ENCODE data around the gene IMPDH1. TPM values are rescaled to one million over a fixed set of nuclear protein-coding genes. Genes with fewer than 3 reads are reported as not detected.

Gene IMPDH1
- total and polyA plus RNA-seq, 4 donors, result 2.4 to 11.1 (median 5.2) TPM

DNA sequence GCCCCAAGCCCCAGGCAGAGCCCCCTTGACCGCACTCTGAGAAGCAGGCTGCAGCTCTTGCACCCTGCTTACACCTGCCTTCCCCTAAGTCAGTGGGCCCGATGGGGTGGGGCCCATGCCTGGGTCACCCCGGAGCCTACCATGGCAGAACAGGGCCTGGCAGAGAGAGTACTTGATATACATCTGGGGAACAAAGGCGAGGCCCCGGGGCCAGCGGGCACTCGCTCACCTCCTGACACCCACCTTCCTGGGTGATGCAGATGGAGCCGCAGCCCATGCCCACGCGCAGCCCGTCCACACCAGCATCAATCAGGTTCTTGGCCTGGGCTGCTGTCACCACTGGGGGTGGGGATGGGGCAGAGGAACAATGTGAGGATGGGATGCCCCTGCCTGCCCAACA is 13.4 kb downstream of the IMPDH1 start:
- DNase-seq (ENCODE audit: low spot score), result no peak
- H3K36me3 ChIP-seq (ENCODE audit: control insufficient read depth in 4 of 4, insufficient read depth in 3 of 4, low read depth in 1 of 4, low read length in 3 of 4), result peaks cover 0 to 7% (median 0%) of the 10 kb centered on the region in 4 donors
- TF ChIP-seq, protein P1, sequence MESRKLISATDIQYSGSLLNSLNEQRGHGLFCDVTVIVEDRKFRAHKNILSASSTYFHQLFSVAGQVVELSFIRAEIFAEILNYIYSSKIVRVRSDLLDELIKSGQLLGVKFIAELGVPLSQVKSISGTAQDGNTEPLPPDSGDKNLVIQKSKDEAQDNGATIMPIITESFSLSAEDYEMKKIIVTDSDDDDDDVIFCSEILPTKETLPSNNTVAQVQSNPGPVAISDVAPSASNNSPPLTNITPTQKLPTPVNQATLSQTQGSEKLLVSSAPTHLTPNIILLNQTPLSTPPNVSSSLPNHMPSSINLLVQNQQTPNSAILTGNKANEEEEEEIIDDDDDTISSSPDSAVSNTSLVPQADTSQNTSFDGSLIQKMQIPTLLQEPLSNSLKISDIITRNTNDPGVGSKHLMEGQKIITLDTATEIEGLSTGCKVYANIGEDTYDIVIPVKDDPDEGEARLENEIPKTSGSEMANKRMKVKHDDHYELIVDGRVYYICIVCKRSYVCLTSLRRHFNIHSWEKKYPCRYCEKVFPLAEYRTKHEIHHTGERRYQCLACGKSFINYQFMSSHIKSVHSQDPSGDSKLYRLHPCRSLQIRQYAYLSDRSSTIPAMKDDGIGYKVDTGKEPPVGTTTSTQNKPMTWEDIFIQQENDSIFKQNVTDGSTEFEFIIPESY (IDR thresholded peaks at IDR 0.05), result no peak
- TF ChIP-seq HNF4A (conservative IDR thresholded peaks at IDR 0.05) (no peak), TAF1 (conservative IDR thresholded peaks at IDR 0.05) (no peak), YY1 (IDR thresholded peaks at IDR 0.05) (no peak), FOXA2 (IDR thresholded peaks at IDR 0.05) (no peak), NR2F2 (IDR thresholded peaks at IDR 0.05) (no peak), RXRA (IDR thresholded peaks at IDR 0.05) (no peak), SP1 (IDR thresholded peaks at IDR 0.05) (no peak), HNF4G (IDR thresholded peaks at IDR 0.05) (no peak), GABPA (IDR thresholded peaks at IDR 0.05 in 1 of 2, conservative IDR thresholded peaks at IDR 0.05 in 1 of 2) (no peak), EGR1 (IDR thresholded peaks at IDR 0.05; ENCODE audit: low read depth in 2 of 2) (no peak), RAD21 (IDR thresholded peaks at IDR 0.05) (no peak), JUND (IDR thresholded peaks at IDR 0.05) (no peak), FOXA1 (IDR thresholded peaks at IDR 0.05) (no peak)
- TF ChIP-seq, protein P2, sequence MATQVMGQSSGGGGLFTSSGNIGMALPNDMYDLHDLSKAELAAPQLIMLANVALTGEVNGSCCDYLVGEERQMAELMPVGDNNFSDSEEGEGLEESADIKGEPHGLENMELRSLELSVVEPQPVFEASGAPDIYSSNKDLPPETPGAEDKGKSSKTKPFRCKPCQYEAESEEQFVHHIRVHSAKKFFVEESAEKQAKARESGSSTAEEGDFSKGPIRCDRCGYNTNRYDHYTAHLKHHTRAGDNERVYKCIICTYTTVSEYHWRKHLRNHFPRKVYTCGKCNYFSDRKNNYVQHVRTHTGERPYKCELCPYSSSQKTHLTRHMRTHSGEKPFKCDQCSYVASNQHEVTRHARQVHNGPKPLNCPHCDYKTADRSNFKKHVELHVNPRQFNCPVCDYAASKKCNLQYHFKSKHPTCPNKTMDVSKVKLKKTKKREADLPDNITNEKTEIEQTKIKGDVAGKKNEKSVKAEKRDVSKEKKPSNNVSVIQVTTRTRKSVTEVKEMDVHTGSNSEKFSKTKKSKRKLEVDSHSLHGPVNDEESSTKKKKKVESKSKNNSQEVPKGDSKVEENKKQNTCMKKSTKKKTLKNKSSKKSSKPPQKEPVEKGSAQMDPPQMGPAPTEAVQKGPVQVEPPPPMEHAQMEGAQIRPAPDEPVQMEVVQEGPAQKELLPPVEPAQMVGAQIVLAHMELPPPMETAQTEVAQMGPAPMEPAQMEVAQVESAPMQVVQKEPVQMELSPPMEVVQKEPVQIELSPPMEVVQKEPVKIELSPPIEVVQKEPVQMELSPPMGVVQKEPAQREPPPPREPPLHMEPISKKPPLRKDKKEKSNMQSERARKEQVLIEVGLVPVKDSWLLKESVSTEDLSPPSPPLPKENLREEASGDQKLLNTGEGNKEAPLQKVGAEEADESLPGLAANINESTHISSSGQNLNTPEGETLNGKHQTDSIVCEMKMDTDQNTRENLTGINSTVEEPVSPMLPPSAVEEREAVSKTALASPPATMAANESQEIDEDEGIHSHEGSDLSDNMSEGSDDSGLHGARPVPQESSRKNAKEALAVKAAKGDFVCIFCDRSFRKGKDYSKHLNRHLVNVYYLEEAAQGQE (IDR thresholded peaks at IDR 0.05), result no peak
- TF ChIP-seq, protein P3, sequence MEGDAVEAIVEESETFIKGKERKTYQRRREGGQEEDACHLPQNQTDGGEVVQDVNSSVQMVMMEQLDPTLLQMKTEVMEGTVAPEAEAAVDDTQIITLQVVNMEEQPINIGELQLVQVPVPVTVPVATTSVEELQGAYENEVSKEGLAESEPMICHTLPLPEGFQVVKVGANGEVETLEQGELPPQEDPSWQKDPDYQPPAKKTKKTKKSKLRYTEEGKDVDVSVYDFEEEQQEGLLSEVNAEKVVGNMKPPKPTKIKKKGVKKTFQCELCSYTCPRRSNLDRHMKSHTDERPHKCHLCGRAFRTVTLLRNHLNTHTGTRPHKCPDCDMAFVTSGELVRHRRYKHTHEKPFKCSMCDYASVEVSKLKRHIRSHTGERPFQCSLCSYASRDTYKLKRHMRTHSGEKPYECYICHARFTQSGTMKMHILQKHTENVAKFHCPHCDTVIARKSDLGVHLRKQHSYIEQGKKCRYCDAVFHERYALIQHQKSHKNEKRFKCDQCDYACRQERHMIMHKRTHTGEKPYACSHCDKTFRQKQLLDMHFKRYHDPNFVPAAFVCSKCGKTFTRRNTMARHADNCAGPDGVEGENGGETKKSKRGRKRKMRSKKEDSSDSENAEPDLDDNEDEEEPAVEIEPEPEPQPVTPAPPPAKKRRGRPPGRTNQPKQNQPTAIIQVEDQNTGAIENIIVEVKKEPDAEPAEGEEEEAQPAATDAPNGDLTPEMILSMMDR (IDR thresholded peaks at IDR 0.05; ENCODE audit: low read depth, low read length, missing input control), result no peak
- TF ChIP-seq, protein P4, sequence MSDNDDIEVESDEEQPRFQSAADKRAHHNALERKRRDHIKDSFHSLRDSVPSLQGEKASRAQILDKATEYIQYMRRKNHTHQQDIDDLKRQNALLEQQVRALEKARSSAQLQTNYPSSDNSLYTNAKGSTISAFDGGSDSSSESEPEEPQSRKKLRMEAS (IDR thresholded peaks at IDR 0.05), result no peak
- TF ChIP-seq, protein P5, sequence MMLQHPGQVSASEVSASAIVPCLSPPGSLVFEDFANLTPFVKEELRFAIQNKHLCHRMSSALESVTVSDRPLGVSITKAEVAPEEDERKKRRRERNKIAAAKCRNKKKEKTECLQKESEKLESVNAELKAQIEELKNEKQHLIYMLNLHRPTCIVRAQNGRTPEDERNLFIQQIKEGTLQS (IDR thresholded peaks at IDR 0.05), result no peak
- no peak overlapping the region for H3K4me3 ChIP-seq (ENCODE audit: low read depth in 1 of 3, low read length in 3 of 3)
- no peaks in the 10 kb centered on the region for H3K27me3 ChIP-seq (ENCODE audit: control insufficient read depth in 4 of 4, insufficient read depth in 4 of 4, low read length in 3 of 4)
- no peaks in the 10 kb centered on the region for H3K9me3 ChIP-seq (ENCODE audit: control insufficient read depth in 4 of 4, low read length in 3 of 4)
- no peaks in the 10 kb centered on the region for H3K4me1 ChIP-seq (ENCODE audit: control insufficient read depth in 4 of 4, insufficient read depth in 4 of 4, low read length in 3 of 4)
- 95% methylated on average over 11 of the region's 11 CpGs for WGBS
- H3K9ac ChIP-seq (ENCODE audit: low read depth in 1 of 2, low read length in 2 of 2), result no peak overlapping the region
- no peak overlapping the region for H3K27ac ChIP-seq (ENCODE audit: low read depth in 1 of 2, low read length in 2 of 2)
